WTC11 (cell line): ENCODE results near the gene PHF21B. TPM values are rescaled to one million over a fixed set of nuclear protein-coding genes. Genes with fewer than 3 reads are reported as not detected.
A peak's percentile ranks its signal among the peaks of the same experiment; 100 is the strongest.

Experiments
- ATAC-seq: fragments of 200-7000 bp; cut with Tn5 transposase; 2 replicates; pipeline ENCODE4 v1.10.0; 2021; ENCODE audit warnings: mild to moderate bottlenecking, moderate library complexity
- CTCF ChIA-PET: fragments of 300-600 bp; sonication (Branson Sonifier 250); formaldehyde crosslinking; loops from one replicate; lab custom pipeline; 2021; ENCODE audit warnings: antibody characterized with exemption; lab: Charles Lee
- POLR2A ChIA-PET: fragments of 350-600 bp; sonication (Branson Sonifier 250); formaldehyde crosslinking; loops from one replicate; lab custom pipeline; 2021; ENCODE audit warnings: antibody characterized with exemption; lab: Charles Lee
- DNase-seq: peaks from one replicate; pipeline ENCODE4 v3.0.0; 2021; ENCODE audit warnings: low spot score
- H3K27ac Mint-ChIP-seq: 2 replicates; pipeline ENCODE4 v1.8.0; 2021; ENCODE audit warnings: mixed read lengths
- H3K27me3 Mint-ChIP-seq: 2 replicates; pipeline ENCODE4 v1.8.0; 2021; ENCODE audit warnings: low read depth, mild to moderate bottlenecking, moderate library complexity, mixed read lengths
- H3K36me3 Mint-ChIP-seq: 2 replicates; pipeline ENCODE4 v1.8.0; 2021; ENCODE audit warnings: mixed read lengths
- H3K4me1 Mint-ChIP-seq: 2 replicates; pipeline ENCODE4 v1.8.0; 2022; ENCODE audit warnings: mixed read lengths
- H3K4me3 Mint-ChIP-seq: 2 replicates; pipeline ENCODE4 v1.8.0; 2021; ENCODE audit warnings: mild to moderate bottlenecking, moderate library complexity, mixed read lengths
- H3K9me3 Mint-ChIP-seq: 2 replicates; pipeline ENCODE4 v1.8.0; 2021; ENCODE audit warnings: mixed read lengths
- ARID4B ChIP-seq: sonication (generic); formaldehyde crosslinking; IDR thresholded peaks from 2 replicates; pipeline ENCODE4 v1.8.0; 2023; ENCODE audit warnings: missing genetic modification reagents, mild to moderate bottlenecking, borderline replicate concordance
- CREB1 ChIP-seq: sonication (generic); formaldehyde crosslinking; IDR thresholded peaks from 2 replicates; pipeline ENCODE4 v1.8.0; 2023; ENCODE audit warnings: mild to moderate bottlenecking, missing genetic modification reagents
- ESRRA ChIP-seq: sonication (generic); formaldehyde crosslinking; IDR thresholded peaks from 2 replicates; pipeline ENCODE4 v1.8.1; 2022; ENCODE audit warnings: mild to moderate bottlenecking, missing genetic modification reagents, borderline replicate concordance
- FOXK1 ChIP-seq: sonication (generic); formaldehyde crosslinking; IDR thresholded peaks from 2 replicates; pipeline ENCODE4 v1.8.0; 2022; ENCODE audit warnings: mild to moderate bottlenecking, moderate library complexity, missing genetic modification reagents
- FOXP1 ChIP-seq: sonication (generic); formaldehyde crosslinking; IDR thresholded peaks from 2 replicates; pipeline ENCODE4 v1.8.0; 2022; ENCODE audit warnings: missing genetic modification reagents, mild to moderate bottlenecking, moderate library complexity, borderline replicate concordance
- HMGA2 ChIP-seq: fragments of 250-450 bp; sonication (Bioruptor Pico); IDR thresholded peaks from 2 replicates; pipeline ENCODE4 v1.4.0; 2021; ENCODE audit warnings: mild to moderate bottlenecking, moderate library complexity
- JAZF1 ChIP-seq: fragments of 250-450 bp; sonication (Bioruptor Pico); IDR thresholded peaks from 2 replicates; pipeline ENCODE4 v1.9.0; 2021; ENCODE audit warnings: moderate library complexity, mild to moderate bottlenecking, inconsistent platforms
- NFATC4 ChIP-seq: fragments of 250-450 bp; sonication (Bioruptor Pico); IDR thresholded peaks from 2 replicates; pipeline ENCODE4 v1.9.0; 2021; ENCODE audit warnings: mild to moderate bottlenecking
- NR3C1 ChIP-seq: sonication (generic); formaldehyde crosslinking; conservative IDR thresholded peaks from 2 replicates; pipeline ENCODE4 v1.8.1; 2023; ENCODE audit warnings: low read depth, mild to moderate bottlenecking, missing genetic modification reagents
- RELA ChIP-seq: sonication (generic); formaldehyde crosslinking; IDR thresholded peaks from 2 replicates; pipeline ENCODE4 v1.8.1; 2022; ENCODE audit warnings: missing genetic modification reagents, mild to moderate bottlenecking, borderline replicate concordance
- TP53 ChIP-seq: sonication (generic); formaldehyde crosslinking; IDR thresholded peaks from 2 replicates; pipeline ENCODE4 v1.8.1; 2023; ENCODE audit warnings: mild to moderate bottlenecking, missing genetic modification reagents
- USF2 ChIP-seq: sonication (generic); formaldehyde crosslinking; IDR thresholded peaks from 2 replicates; pipeline ENCODE4 v1.8.1; 2023; ENCODE audit warnings: mild to moderate bottlenecking, missing genetic modification reagents, moderate library complexity
- ZNF138 ChIP-seq: sonication (generic); formaldehyde crosslinking; conservative IDR thresholded peaks from 2 replicates; pipeline ENCODE4 v1.8.1; 2022; ENCODE audit warnings: mild to moderate bottlenecking, moderate library complexity, missing genetic modification reagents
- ZNF281 ChIP-seq: sonication (generic); formaldehyde crosslinking; IDR thresholded peaks from 2 replicates; pipeline ENCODE4 v1.8.0; 2023; ENCODE audit warnings: mild to moderate bottlenecking, missing genetic modification reagents
- ZNF396 ChIP-seq: fragments of 250-450 bp; sonication (Bioruptor Pico); IDR thresholded peaks from 2 replicates; pipeline ENCODE4 v1.8.0; 2021; ENCODE audit warnings: mild to moderate bottlenecking, moderate library complexity, borderline replicate concordance
- total RNA-seq: library from RNA; stranded (reverse); gene quantifications from 3 replicates; pipeline ENCODE4 v1.2.3, GENCODE V29; 2021
- TF ChIP-seq, protein P1 (sequence below): fragments of 250-450 bp; sonication (Bioruptor Pico); IDR thresholded peaks from 2 replicates; pipeline ENCODE4 v1.9.0; 2021; ENCODE audit warnings: mild to moderate bottlenecking
- TF ChIP-seq, protein P2 (sequence below): sonication (generic); formaldehyde crosslinking; IDR thresholded peaks from 2 replicates; pipeline ENCODE4 v1.8.0; 2022; ENCODE audit warnings: mild to moderate bottlenecking, missing genetic modification reagents
- TF ChIP-seq, protein P3 (sequence below): fragments of 250-450 bp; sonication (Bioruptor Pico); IDR thresholded peaks from 2 replicates; pipeline ENCODE4 v1.8.0; 2021; ENCODE audit warnings: mild to moderate bottlenecking
- TF ChIP-seq, protein P4 (sequence below): sonication (generic); formaldehyde crosslinking; IDR thresholded peaks from 2 replicates; pipeline ENCODE4 v1.8.1; 2022; ENCODE audit warnings: low read depth, mild to moderate bottlenecking, moderate library complexity, missing genetic modification reagents, borderline replicate concordance

The PHF21B gene
- total RNA-seq, 1 experiment from 2014 or later, result 107 TPM

- ATAC-seq (no peak), DNase-seq (no peak)
- ChIA-PET CTCF (no interaction called here), POLR2A (no interaction called here)
- TF ChIP-seq, protein P1, sequence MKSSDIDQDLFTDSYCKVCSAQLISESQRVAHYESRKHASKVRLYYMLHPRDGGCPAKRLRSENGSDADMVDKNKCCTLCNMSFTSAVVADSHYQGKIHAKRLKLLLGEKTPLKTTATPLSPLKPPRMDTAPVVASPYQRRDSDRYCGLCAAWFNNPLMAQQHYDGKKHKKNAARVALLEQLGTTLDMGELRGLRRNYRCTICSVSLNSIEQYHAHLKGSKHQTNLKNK (CRISPR knock-in tag), result no peak
- no peak for TF ChIP-seq TP53 (CRISPR knock-in tag)
- no peak for TF ChIP-seq NR3C1 (CRISPR knock-in tag)
- TF ChIP-seq, protein P2, sequence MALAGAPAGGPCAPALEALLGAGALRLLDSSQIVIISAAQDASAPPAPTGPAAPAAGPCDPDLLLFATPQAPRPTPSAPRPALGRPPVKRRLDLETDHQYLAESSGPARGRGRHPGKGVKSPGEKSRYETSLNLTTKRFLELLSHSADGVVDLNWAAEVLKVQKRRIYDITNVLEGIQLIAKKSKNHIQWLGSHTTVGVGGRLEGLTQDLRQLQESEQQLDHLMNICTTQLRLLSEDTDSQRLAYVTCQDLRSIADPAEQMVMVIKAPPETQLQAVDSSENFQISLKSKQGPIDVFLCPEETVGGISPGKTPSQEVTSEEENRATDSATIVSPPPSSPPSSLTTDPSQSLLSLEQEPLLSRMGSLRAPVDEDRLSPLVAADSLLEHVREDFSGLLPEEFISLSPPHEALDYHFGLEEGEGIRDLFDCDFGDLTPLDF (CRISPR knock-in tag), result no peak
- no peak; the same call in 1 of the 2 replicates for TF ChIP-seq ZNF138 (CRISPR knock-in tag)
- no peak for TF ChIP-seq RELA (CRISPR knock-in tag)
- no peak for TF ChIP-seq ARID4B (CRISPR knock-in tag)
- Mint-ChIP-seq H3K4me1 (peaks cover 82% of the 10 kb centered on the region), H3K9me3 (no peaks in the 10 kb centered on the region), H3K4me3 (no peak overlapping the region), H3K36me3 (peaks cover 49% of the 10 kb centered on the region), H3K27ac (peak overlapping the region; percentile 91), H3K27me3 (no peaks in the 10 kb centered on the region)
These were observed 13.7 kb downstream of the PHF21B start for GRCh38 chr22:44996120-44996519.

DNA sequence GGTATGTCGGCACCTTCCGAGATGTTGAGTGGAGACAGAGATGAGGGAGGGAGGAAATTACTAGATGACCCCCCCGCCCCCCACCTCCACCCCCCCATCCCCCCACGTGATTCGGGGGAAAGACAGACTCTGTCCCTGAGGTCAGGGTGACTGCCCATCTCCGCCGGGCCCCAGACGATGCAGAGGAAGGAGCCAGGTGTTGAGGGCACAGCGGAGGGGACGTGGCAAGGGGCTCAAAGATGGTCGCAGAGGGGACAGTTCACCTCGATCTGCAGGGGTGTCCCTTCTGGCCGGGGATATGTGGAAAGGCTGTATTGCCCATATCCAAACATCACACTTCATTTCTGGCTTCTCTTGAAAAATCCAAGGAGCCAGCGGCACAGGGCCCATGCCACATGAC lies 14.1 kb downstream of the PHF21B start:
- ChIA-PET POLR2A (interaction anchor here (2.4 kb wide), 1 partner anchor 12 kb away, joined by 17 read pairs; no protein-coding TSS in a partner anchor), CTCF (interaction anchor here (0.8 kb wide), 1 partner anchor 172 kb away, joined by 4 read pairs; no protein-coding TSS in a partner anchor)
- H3K27ac Mint-ChIP-seq, result no peak overlapping the region
- peaks cover 47% of the 10 kb centered on the region for H3K36me3 Mint-ChIP-seq
- H3K27me3 Mint-ChIP-seq, result no peaks in the 10 kb centered on the region
- peaks cover 80% of the 10 kb centered on the region for H3K4me1 Mint-ChIP-seq
- DNase-seq (no peak), ATAC-seq (no peak)
- no peaks in the 10 kb centered on the region for H3K9me3 Mint-ChIP-seq
- H3K4me3 Mint-ChIP-seq, result no peak overlapping the region
- TF ChIP-seq, protein P2 (CRISPR knock-in tag), result no peak
- no peak for TF ChIP-seq ZNF396 (CRISPR knock-in tag)
- TF ChIP-seq ESRRA (CRISPR knock-in tag), result no peak
- no peak for TF ChIP-seq NFATC4 (CRISPR knock-in tag)
- TF ChIP-seq, protein P3, sequence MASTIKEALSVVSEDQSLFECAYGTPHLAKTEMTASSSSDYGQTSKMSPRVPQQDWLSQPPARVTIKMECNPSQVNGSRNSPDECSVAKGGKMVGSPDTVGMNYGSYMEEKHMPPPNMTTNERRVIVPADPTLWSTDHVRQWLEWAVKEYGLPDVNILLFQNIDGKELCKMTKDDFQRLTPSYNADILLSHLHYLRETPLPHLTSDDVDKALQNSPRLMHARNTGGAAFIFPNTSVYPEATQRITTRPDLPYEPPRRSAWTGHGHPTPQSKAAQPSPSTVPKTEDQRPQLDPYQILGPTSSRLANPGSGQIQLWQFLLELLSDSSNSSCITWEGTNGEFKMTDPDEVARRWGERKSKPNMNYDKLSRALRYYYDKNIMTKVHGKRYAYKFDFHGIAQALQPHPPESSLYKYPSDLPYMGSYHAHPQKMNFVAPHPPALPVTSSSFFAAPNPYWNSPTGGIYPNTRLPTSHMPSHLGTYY (CRISPR knock-in tag), result no peak
- TF ChIP-seq USF2 (CRISPR knock-in tag), result no peak
- no peak for TF ChIP-seq HMGA2
- TF ChIP-seq FOXP1 (CRISPR knock-in tag), result no peak
- TF ChIP-seq CREB1 (CRISPR knock-in tag), result no peak
- TF ChIP-seq JAZF1, result no peak
- no peak for TF ChIP-seq ZNF281
- TF ChIP-seq, protein P4, sequence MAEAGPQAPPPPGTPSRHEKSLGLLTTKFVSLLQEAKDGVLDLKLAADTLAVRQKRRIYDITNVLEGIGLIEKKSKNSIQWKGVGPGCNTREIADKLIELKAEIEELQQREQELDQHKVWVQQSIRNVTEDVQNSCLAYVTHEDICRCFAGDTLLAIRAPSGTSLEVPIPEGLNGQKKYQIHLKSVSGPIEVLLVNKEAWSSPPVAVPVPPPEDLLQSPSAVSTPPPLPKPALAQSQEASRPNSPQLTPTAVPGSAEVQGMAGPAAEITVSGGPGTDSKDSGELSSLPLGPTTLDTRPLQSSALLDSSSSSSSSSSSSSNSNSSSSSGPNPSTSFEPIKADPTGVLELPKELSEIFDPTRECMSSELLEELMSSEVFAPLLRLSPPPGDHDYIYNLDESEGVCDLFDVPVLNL (CRISPR knock-in tag), result no peak
- TF ChIP-seq FOXK1, result no peak
